ENCODE measurements around the gene PMM1. TPM values are rescaled to one million over a fixed set of nuclear protein-coding genes. Genes with fewer than 3 reads are reported as not detected.

The PMM1 gene
- total and polyA plus RNA-seq, 11 donors, result 10.8 to 34.8 (median 22.9) TPM

DNA sequence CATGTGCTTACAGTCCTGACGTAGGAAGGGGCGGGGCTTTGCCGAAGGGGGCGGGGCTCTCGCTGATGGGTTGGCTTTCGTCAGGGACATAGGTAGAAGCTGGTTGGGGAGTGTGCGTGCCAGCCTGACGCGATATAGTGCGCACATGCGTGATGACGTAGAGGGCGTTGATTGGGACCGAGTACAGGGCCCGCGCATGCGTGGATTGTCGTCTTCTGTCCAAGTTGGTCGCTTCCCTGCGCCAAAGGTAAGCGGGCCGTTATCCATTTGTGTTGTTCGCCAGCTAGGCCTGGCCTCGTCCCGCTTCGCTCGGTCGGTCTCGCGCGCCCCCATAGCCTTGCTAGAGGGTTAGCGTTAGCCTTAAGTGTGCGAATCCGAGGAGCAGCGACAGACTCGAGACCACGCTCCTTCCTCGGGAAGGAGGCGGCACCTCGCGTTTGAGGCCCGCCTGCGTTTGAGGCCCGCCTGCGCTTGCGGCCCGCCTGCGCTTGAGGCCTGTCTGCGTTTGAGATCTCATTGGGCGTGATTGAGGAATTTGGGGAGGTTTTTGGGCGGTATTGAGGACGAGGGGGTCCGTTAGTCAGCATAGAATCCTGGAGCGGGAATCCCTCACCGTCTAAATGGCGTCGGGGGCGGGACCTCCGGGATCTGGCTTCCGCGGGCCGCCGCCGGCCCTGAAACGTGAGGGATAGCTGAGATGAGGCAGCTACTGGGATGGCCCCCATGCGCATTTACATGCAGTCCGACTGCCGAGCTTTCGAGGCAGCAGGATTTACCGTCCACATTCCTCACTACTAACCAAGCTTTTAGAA, 31.7 kb upstream of the PMM1 start, which contains the start of gene XRCC6:
XRCC6 (plus strand) TSS at position 197 of the 812 bp plus-strand sequence. CDS start 710 bp downstream, outside the sequence.
- TF ChIP-seq CTCF (IDR thresholded peaks at IDR 0.05), result no peak
- TF ChIP-seq POLR2A (IDR thresholded peaks at IDR 0.05), result peak; percentile 57 to 75
- peak within 1 kb of the TSS; percentile 91 to 99 (median 97) for H3K27ac ChIP-seq
- no peaks in the 10 kb centered on the region for H3K9me3 ChIP-seq
- no peaks in the 10 kb centered on the region for H3K27me3 ChIP-seq
- WGBS, 4 donors, result 0% methylated on average over 44 to 70 of the region's 70 CpGs
- peak; percentile 96 to 99 (median 98) for ATAC-seq
- peak; percentile 100 for DNase-seq
- intact Hi-C loops (cut with DNase I), result no loop called here
- peaks cover 2 to 51% (median 40%) of the 10 kb centered on the region in 9 donors for H3K36me3 ChIP-seq
- peak within 1 kb of the TSS; percentile 72 to 99 (median 92) for H3K4me3 ChIP-seq
- peaks cover 0 to 54% (median 32%) of the 10 kb centered on the region in 12 donors for H3K4me1 ChIP-seq

GRCh38 chr22:41620589-41621098, 31.0 kb upstream of the PMM1 start, which contains the start of gene DESI1:
Gene DESI1 (minus strand): TSS chr22:41621043. CDS start chr22:41620839, 204 bp downstream.
- WGBS, 4 donors, result 0 to 1% (median 0%) methylated on average over 17 to 40 of the region's 40 CpGs
- peak within 1 kb of the TSS; percentile 72 to 99 (median 92) for H3K4me3 ChIP-seq

GRCh38 chr22:41619979-41620588, 30.4 kb upstream of the PMM1 start:
- H3K9me3 ChIP-seq, result no peaks in the 10 kb centered on the region
- H3K4me3 ChIP-seq, result peak overlapping the region; percentile 40 to 99 (median 92)
- intact Hi-C loops (cut with DNase I), result no loop called here
- H3K27me3 ChIP-seq, result no peaks in the 10 kb centered on the region
- ATAC-seq (peak in 3 of 4 donors; percentile 18 to 31 (median 18)), DNase-seq (peak; percentile 28 to 66 (median 42))
- H3K27ac ChIP-seq, result peak overlapping the region; percentile 87 to 99 (median 97)
- no peak for TF ChIP-seq POLR2A (IDR thresholded peaks at IDR 0.05)
- TF ChIP-seq CTCF (IDR thresholded peaks at IDR 0.05), result no peak
- H3K36me3 ChIP-seq, result peaks cover 2 to 39% (median 28%) of the 10 kb centered on the region in 9 donors
- peaks cover 0 to 54% (median 32%) of the 10 kb centered on the region in 12 donors for H3K4me1 ChIP-seq
- WGBS, 4 donors, result 3 to 9% (median 4%) methylated on average over 6 to 24 of the region's 24 CpGs

More at GRCh38 chr22:41620589-41621098, 31.0 kb upstream of the PMM1 start, which contains the start of gene DESI1:
- no peaks in the 10 kb centered on the region for H3K27me3 ChIP-seq
- TF ChIP-seq POLR2A (IDR thresholded peaks at IDR 0.05) (peak in 1 of 2 donors; percentile 92), CTCF (IDR thresholded peaks at IDR 0.05) (no peak)
- peak within 1 kb of the TSS; percentile 91 to 99 (median 97) for H3K27ac ChIP-seq
- H3K4me1 ChIP-seq, result peaks cover 0 to 54% (median 32%) of the 10 kb centered on the region in 12 donors
- peaks cover 2 to 45% (median 34%) of the 10 kb centered on the region in 9 donors for H3K36me3 ChIP-seq
- H3K9me3 ChIP-seq, result no peaks in the 10 kb centered on the region
- intact Hi-C loops (cut with DNase I), result no loop called here
- DNase-seq, result peak in 1 of 5 donors; percentile 37
- ATAC-seq, result peak in 1 of 4 donors; percentile 37
